IMR-90 (cell line): ENCODE results near the gene KAZN.

ENCODE experiments used
- BHLHE40 ChIP-seq: fragments of 150-350 bp; IDR thresholded peaks from 2 replicates; pipeline ENCODE4 v1.6.1; 2016; ENCODE audit warnings: mild to moderate bottlenecking, low read depth, low read length
- CEBPB ChIP-seq: IDR thresholded peaks from 2 replicates; pipeline ENCODE4 v1.6.1; 2012; ENCODE audit warnings: low read depth, low read length, improper control_type of control experiment
- CHD1 ChIP-seq: IDR thresholded peaks from 2 replicates; pipeline ENCODE4 v1.6.1; 2012; ENCODE audit warnings: low read depth, low read length, improper control_type of control experiment
- FOS ChIP-seq: fragments of 150-350 bp; IDR thresholded peaks from 2 replicates; pipeline ENCODE4 v1.6.1; 2016; ENCODE audit warnings: low read depth, low read length
- MAFK ChIP-seq: IDR thresholded peaks from 2 replicates; pipeline ENCODE4 v1.6.1; 2012; ENCODE audit warnings: low read depth, low read length, improper control_type of control experiment
- MXI1 ChIP-seq: IDR thresholded peaks from 2 replicates; pipeline ENCODE4 v1.6.1; 2012; ENCODE audit warnings: low read depth, mild to moderate bottlenecking, low read length, moderate library complexity, borderline replicate concordance
- POLR2A ChIP-seq: IDR thresholded peaks from 2 replicates; pipeline ENCODE4 v1.6.1; 2012; ENCODE audit warnings: mild to moderate bottlenecking, low read depth, low read length
- RAD21 ChIP-seq: IDR thresholded peaks from 2 replicates; pipeline ENCODE4 v1.6.1; 2012; ENCODE audit warnings: low read length, improper control_type of control experiment
- RCOR1 ChIP-seq: IDR thresholded peaks from 2 replicates; pipeline ENCODE4 v1.6.1; 2012; ENCODE audit warnings: mild to moderate bottlenecking, low read length, improper control_type of control experiment; ENCODE audit not compliant: insufficient replicate concordance
- RFX5 ChIP-seq: IDR thresholded peaks from 2 replicates; pipeline ENCODE4 v1.8.0; 2012; ENCODE audit warnings: low read depth, mild to moderate bottlenecking, low read length, moderate library complexity
- SMC3 ChIP-seq: fragments of 150-350 bp; IDR thresholded peaks from 2 replicates; pipeline ENCODE4 v1.6.1; 2016; ENCODE audit warnings: low read depth, mild to moderate bottlenecking, antibody characterized with exemption, low read length, moderate library complexity
- TF ChIP-seq, protein P1 (sequence below): conservative IDR thresholded peaks from 2 replicates; pipeline ENCODE4 v1.5.1; 2012; ENCODE audit warnings: mild to moderate bottlenecking, low read depth, low read length, improper control_type of control experiment
- TF ChIP-seq, protein P2 (sequence below): fragments of 150-350 bp; IDR thresholded peaks from 2 replicates; pipeline ENCODE4 v1.6.1; 2017; ENCODE audit warnings: mild to moderate bottlenecking, antibody characterized with exemption, low read length, low read depth

DNA sequence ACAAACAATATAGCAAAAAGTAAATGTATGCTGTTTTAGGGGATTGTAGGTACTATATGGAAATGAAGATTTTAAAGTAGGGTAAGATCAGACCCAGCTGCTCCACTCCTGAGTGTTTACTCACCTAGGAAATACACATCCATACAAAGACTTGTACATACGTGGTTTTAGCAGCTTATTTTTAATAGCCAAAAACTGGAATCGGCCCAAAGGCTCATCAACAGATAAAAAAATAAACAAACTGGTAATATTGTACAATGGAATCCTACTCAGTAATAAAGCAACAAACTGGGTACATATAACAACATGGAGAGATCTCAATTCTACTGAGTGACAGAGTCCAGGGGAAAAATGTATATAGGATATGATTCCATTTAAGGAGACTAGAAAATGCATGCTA is 375.9 kb downstream of the KAZN start:
- TF ChIP-seq SMC3, result no peak
- TF ChIP-seq, protein P1, sequence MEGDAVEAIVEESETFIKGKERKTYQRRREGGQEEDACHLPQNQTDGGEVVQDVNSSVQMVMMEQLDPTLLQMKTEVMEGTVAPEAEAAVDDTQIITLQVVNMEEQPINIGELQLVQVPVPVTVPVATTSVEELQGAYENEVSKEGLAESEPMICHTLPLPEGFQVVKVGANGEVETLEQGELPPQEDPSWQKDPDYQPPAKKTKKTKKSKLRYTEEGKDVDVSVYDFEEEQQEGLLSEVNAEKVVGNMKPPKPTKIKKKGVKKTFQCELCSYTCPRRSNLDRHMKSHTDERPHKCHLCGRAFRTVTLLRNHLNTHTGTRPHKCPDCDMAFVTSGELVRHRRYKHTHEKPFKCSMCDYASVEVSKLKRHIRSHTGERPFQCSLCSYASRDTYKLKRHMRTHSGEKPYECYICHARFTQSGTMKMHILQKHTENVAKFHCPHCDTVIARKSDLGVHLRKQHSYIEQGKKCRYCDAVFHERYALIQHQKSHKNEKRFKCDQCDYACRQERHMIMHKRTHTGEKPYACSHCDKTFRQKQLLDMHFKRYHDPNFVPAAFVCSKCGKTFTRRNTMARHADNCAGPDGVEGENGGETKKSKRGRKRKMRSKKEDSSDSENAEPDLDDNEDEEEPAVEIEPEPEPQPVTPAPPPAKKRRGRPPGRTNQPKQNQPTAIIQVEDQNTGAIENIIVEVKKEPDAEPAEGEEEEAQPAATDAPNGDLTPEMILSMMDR, result no peak
- no peak for TF ChIP-seq POLR2A
- no peak for TF ChIP-seq RFX5
- TF ChIP-seq BHLHE40, result no peak
- TF ChIP-seq MAFK, result no peak
- TF ChIP-seq MXI1, result no peak
- no peak for TF ChIP-seq FOS
- TF ChIP-seq, protein P2, sequence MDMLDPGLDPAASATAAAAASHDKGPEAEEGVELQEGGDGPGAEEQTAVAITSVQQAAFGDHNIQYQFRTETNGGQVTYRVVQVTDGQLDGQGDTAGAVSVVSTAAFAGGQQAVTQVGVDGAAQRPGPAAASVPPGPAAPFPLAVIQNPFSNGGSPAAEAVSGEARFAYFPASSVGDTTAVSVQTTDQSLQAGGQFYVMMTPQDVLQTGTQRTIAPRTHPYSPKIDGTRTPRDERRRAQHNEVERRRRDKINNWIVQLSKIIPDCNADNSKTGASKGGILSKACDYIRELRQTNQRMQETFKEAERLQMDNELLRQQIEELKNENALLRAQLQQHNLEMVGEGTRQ, result no peak
- no peak for TF ChIP-seq CEBPB
- TF ChIP-seq CHD1, result no peak
- no peak for TF ChIP-seq RCOR1
- no peak for TF ChIP-seq RAD21
